ENCODE data around the gene MRPL50. TPM values are rescaled to one million over a fixed set of nuclear protein-coding genes. Genes with fewer than 3 reads are reported as not detected.

Gene MRPL50
- polyA plus RNA-seq, 4 donors, result 7.3 to 25.4 (median 11.6) TPM

GRCh38 chr9:101381833-101382342 lies 16.5 kb downstream of the MRPL50 start:
- no peak overlapping the region for H3K27ac ChIP-seq (ENCODE audit: low read depth in 1 of 3, low read length in 2 of 3)
- 90 to 96% (median 94%) methylated on average over 2 of the region's 2 CpGs for WGBS, 3 donors
- H3K36me3 ChIP-seq (ENCODE audit: control insufficient read depth in 3 of 3, insufficient read depth in 2 of 3, low read depth in 1 of 3, low read length in 3 of 3), result no peaks in the 10 kb centered on the region
- H3K9me3 ChIP-seq (ENCODE audit: control insufficient read depth in 2 of 2, insufficient read depth in 1 of 2, low read depth in 1 of 2, low read length in 1 of 2), result peaks cover 0 to 13% of the 10 kb centered on the region in 2 donors
- no peak for DNase-seq
- FAIRE-seq, result no peak
- H3K27me3 ChIP-seq (ENCODE audit: control insufficient read depth in 3 of 3, insufficient read depth in 3 of 3, low read length in 3 of 3), result no peaks in the 10 kb centered on the region
- H3K4me1 ChIP-seq (ENCODE audit: control insufficient read depth in 3 of 3, insufficient read depth in 2 of 3, low read depth in 1 of 3, low read length in 2 of 3), result no peaks in the 10 kb centered on the region
- H3K4me3 ChIP-seq (ENCODE audit: low read depth in 1 of 3, low read length in 3 of 3), result no peak overlapping the region

DNA sequence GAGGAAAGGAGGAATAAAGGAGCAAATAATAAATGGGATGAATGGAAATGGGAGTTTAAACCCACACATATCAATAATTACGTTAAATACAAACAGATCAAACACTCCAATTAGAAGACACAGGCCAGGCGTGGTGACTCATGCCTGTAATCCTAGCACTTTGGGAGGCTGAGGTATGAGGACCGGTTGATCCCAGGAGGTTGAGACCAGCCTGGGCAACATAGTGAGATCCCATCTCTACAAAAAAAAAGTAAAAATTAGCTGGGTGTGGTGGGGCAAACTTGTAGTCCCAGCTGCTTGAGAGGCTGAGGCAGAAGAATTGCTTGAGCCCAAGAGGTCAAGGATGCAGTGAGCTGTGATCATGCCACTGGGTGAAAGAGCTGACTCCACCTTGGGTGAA lies 17.3 kb downstream of the MRPL50 start:
- Histone ChIP-seq H3K36me3 (ENCODE audit: control insufficient read depth in 3 of 3, insufficient read depth in 2 of 3, low read depth in 1 of 3, low read length in 3 of 3) (no peaks in the 10 kb centered on the region), H3K9me3 (ENCODE audit: control insufficient read depth in 2 of 2, insufficient read depth in 1 of 2, low read depth in 1 of 2, low read length in 1 of 2) (peaks cover 0 to 13% of the 10 kb centered on the region in 2 donors), H3K27ac (ENCODE audit: low read depth in 1 of 3, low read length in 2 of 3) (no peak overlapping the region), H3K4me1 (ENCODE audit: control insufficient read depth in 3 of 3, insufficient read depth in 2 of 3, low read depth in 1 of 3, low read length in 2 of 3) (no peaks in the 10 kb centered on the region), H3K27me3 (ENCODE audit: control insufficient read depth in 3 of 3, insufficient read depth in 3 of 3, low read length in 3 of 3) (no peaks in the 10 kb centered on the region), H3K4me3 (ENCODE audit: low read depth in 1 of 3, low read length in 3 of 3) (no peak overlapping the region)
- WGBS, 3 donors, result 89 to 97% (median 93%) methylated on average over 3 of the region's 3 CpGs
- DNase-seq, result no peak
- no peak for FAIRE-seq

- Histone ChIP-seq H3K9me3 (ENCODE audit: control insufficient read depth in 2 of 2, insufficient read depth in 1 of 2, low read depth in 1 of 2, low read length in 1 of 2) (peaks cover 0 to 7% of the 10 kb centered on the region in 2 donors), H3K27me3 (ENCODE audit: control insufficient read depth in 3 of 3, insufficient read depth in 3 of 3, low read length in 3 of 3) (peaks cover 0 to 5% (median 0%) of the 10 kb centered on the region in 3 donors), H3K36me3 (ENCODE audit: control insufficient read depth in 3 of 3, insufficient read depth in 2 of 3, low read depth in 1 of 3, low read length in 3 of 3) (no peaks in the 10 kb centered on the region), H3K27ac (ENCODE audit: low read depth in 1 of 3, low read length in 2 of 3) (no peak overlapping the region), H3K4me1 (ENCODE audit: control insufficient read depth in 3 of 3, insufficient read depth in 2 of 3, low read depth in 1 of 3, low read length in 2 of 3) (no peaks in the 10 kb centered on the region), H3K4me3 (ENCODE audit: low read depth in 1 of 3, low read length in 3 of 3) (no peak overlapping the region)
- DNase-seq (no peak), FAIRE-seq (no peak)
Measured at GRCh38 chr9:101380295-101380694, 18.1 kb downstream of the MRPL50 start.

GRCh38 chr9:101376111-101376848 lies 22.1 kb downstream of the MRPL50 start:
- Histone ChIP-seq H3K4me1 (ENCODE audit: control insufficient read depth in 3 of 3, insufficient read depth in 2 of 3, low read depth in 1 of 3, low read length in 2 of 3) (no peaks in the 10 kb centered on the region), H3K4me3 (ENCODE audit: low read depth in 1 of 3, low read length in 3 of 3) (no peak overlapping the region), H3K9me3 (ENCODE audit: control insufficient read depth in 2 of 2, insufficient read depth in 1 of 2, low read depth in 1 of 2, low read length in 1 of 2) (no peaks in the 10 kb centered on the region), H3K36me3 (ENCODE audit: control insufficient read depth in 3 of 3, insufficient read depth in 2 of 3, low read depth in 1 of 3, low read length in 3 of 3) (no peaks in the 10 kb centered on the region), H3K27ac (ENCODE audit: low read depth in 1 of 3, low read length in 2 of 3) (no peak overlapping the region), H3K27me3 (ENCODE audit: control insufficient read depth in 3 of 3, insufficient read depth in 3 of 3, low read length in 3 of 3) (peaks cover 0 to 5% (median 0%) of the 10 kb centered on the region in 3 donors)
- WGBS, 3 donors, result 86 to 92% (median 90%) methylated on average over 6 of the region's 6 CpGs
- DNase-seq (no peak), FAIRE-seq (no peak)

GRCh38 chr9:101375546-101375945 lies 22.9 kb downstream of the MRPL50 start:
- no peaks in the 10 kb centered on the region for H3K9me3 ChIP-seq (ENCODE audit: control insufficient read depth in 2 of 2, insufficient read depth in 1 of 2, low read depth in 1 of 2, low read length in 1 of 2)
- H3K27me3 ChIP-seq (ENCODE audit: control insufficient read depth in 3 of 3, insufficient read depth in 3 of 3, low read length in 3 of 3), result peaks cover 0 to 5% (median 0%) of the 10 kb centered on the region in 3 donors
- DNase-seq (no peak), FAIRE-seq (no peak)
- no peak overlapping the region for H3K27ac ChIP-seq (ENCODE audit: low read depth in 1 of 3, low read length in 2 of 3)
- H3K4me3 ChIP-seq (ENCODE audit: low read depth in 1 of 3, low read length in 3 of 3), result no peak overlapping the region
- WGBS, 3 donors, result 91 to 96% (median 95%) methylated on average over 12 of the region's 12 CpGs
- no peaks in the 10 kb centered on the region for H3K36me3 ChIP-seq (ENCODE audit: control insufficient read depth in 3 of 3, insufficient read depth in 2 of 3, low read depth in 1 of 3, low read length in 3 of 3)
- no peaks in the 10 kb centered on the region for H3K4me1 ChIP-seq (ENCODE audit: control insufficient read depth in 3 of 3, insufficient read depth in 2 of 3, low read depth in 1 of 3, low read length in 2 of 3)

DNA sequence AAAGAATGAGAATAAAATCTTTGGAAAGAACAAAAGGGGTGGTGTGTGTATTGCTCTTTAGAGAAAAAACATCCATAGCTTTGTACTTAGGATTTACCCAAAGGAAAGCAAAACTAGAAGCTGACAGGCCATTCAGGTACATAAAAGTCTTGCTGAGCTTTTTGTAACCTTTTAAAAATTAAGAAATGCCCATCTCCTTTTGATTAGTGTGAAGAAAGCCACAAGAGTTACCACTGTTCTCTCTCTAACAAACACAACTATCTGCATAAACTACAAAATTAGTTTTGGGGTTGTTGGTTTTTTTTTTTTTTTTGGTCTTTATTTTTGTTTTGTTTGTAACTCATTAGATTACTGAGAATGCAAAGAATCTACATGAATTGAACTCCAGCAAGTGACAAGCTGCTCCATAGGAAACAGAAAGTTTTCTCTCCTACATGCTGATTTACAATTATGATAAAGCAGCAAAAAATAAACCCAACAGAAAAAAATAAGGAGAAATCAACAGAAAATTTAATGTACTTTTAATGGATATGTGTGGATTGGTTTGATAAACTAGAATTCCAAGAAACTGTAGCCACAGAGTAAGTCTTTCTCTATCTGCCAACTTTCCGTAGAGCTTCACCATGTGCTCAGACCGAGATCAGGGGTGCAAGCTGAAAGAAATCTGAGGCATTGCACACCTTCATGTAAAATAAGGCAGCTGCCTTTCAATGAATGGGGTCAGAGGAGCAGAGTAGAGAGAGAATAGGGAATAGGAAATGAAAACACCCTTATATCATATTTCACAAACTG lies 25.9 kb downstream of the MRPL50 start:
- no peak for DNase-seq
- Histone ChIP-seq H3K4me1 (ENCODE audit: control insufficient read depth in 3 of 3, insufficient read depth in 2 of 3, low read depth in 1 of 3, low read length in 2 of 3) (no peaks in the 10 kb centered on the region), H3K27ac (ENCODE audit: low read depth in 1 of 3, low read length in 2 of 3) (no peak overlapping the region), H3K4me3 (ENCODE audit: low read depth in 1 of 3, low read length in 3 of 3) (no peak overlapping the region), H3K9me3 (ENCODE audit: control insufficient read depth in 2 of 2, insufficient read depth in 1 of 2, low read depth in 1 of 2, low read length in 1 of 2) (no peaks in the 10 kb centered on the region), H3K27me3 (ENCODE audit: control insufficient read depth in 3 of 3, insufficient read depth in 3 of 3, low read length in 3 of 3) (peaks cover 0 to 5% (median 0%) of the 10 kb centered on the region in 3 donors), H3K36me3 (ENCODE audit: control insufficient read depth in 3 of 3, insufficient read depth in 2 of 3, low read depth in 1 of 3, low read length in 3 of 3) (no peaks in the 10 kb centered on the region)
- no peak for FAIRE-seq
- WGBS, 3 donors, result 81 to 84% (median 81%) methylated on average over 2 of the region's 2 CpGs

GRCh38 chr9:101371813-101372212 lies 26.6 kb downstream of the MRPL50 start:
- no peaks in the 10 kb centered on the region for H3K9me3 ChIP-seq (ENCODE audit: control insufficient read depth in 2 of 2, insufficient read depth in 1 of 2, low read depth in 1 of 2, low read length in 1 of 2)
- peaks cover 0 to 2% (median 0%) of the 10 kb centered on the region in 3 donors for H3K4me1 ChIP-seq (ENCODE audit: control insufficient read depth in 3 of 3, insufficient read depth in 2 of 3, low read depth in 1 of 3, low read length in 2 of 3)
- H3K36me3 ChIP-seq (ENCODE audit: control insufficient read depth in 3 of 3, insufficient read depth in 2 of 3, low read depth in 1 of 3, low read length in 3 of 3), result no peaks in the 10 kb centered on the region
- H3K4me3 ChIP-seq (ENCODE audit: low read depth in 1 of 3, low read length in 3 of 3), result no peak overlapping the region
- peaks cover 0 to 5% (median 0%) of the 10 kb centered on the region in 3 donors for H3K27me3 ChIP-seq (ENCODE audit: control insufficient read depth in 3 of 3, insufficient read depth in 3 of 3, low read length in 3 of 3)
- FAIRE-seq (no peak), DNase-seq (no peak)
- 90 to 98% (median 96%) methylated on average over 3 of the region's 3 CpGs for WGBS, 3 donors
- H3K27ac ChIP-seq (ENCODE audit: low read depth in 1 of 3, low read length in 2 of 3), result no peak overlapping the region

DNA sequence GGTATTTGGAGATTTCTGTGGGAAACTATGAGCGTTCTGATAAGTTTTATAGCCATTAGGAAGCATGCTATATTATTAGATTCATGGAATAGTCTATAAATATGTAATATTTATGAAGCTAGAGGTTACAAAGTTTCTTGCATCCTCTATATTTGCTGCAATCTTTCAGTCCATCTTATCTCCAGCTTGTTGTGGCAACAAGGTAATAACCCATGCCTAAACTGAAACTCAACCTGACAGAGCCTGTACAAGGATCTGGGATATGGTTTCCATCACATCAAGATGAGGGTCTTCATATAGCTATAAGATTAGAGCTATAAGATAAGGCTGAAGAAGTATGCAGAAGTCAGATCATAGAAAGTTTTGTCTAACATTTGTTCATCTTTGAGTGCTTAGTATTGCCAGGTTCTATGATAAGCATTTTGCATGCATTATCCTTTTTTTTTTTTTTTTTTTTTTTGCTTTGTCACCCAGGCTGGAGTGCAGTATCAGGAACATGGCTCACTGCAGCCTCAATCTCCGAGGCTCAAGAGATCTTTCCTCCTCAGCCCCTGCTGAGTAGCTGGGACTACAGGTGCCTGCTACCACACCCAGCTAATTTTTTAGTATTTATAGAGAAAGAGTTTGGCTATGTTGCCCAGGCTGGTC lies 28.4 kb downstream of the MRPL50 start:
- FAIRE-seq, result no peak
- no peak for DNase-seq
- peaks cover 0 to 12% (median 0%) of the 10 kb centered on the region in 3 donors for H3K4me1 ChIP-seq (ENCODE audit: control insufficient read depth in 3 of 3, insufficient read depth in 2 of 3, low read depth in 1 of 3, low read length in 2 of 3)
- WGBS, 3 donors, result 51 to 69% (median 67%) methylated on average over 2 of the region's 2 CpGs
- no peak overlapping the region for H3K27ac ChIP-seq (ENCODE audit: low read depth in 1 of 3, low read length in 2 of 3)
- H3K4me3 ChIP-seq (ENCODE audit: low read depth in 1 of 3, low read length in 3 of 3), result no peak overlapping the region
- no peaks in the 10 kb centered on the region for H3K9me3 ChIP-seq (ENCODE audit: control insufficient read depth in 2 of 2, insufficient read depth in 1 of 2, low read depth in 1 of 2, low read length in 1 of 2)
- H3K27me3 ChIP-seq (ENCODE audit: control insufficient read depth in 3 of 3, insufficient read depth in 3 of 3, low read length in 3 of 3), result no peaks in the 10 kb centered on the region
- H3K36me3 ChIP-seq (ENCODE audit: control insufficient read depth in 3 of 3, insufficient read depth in 2 of 3, low read depth in 1 of 3, low read length in 3 of 3), result no peaks in the 10 kb centered on the region

All from small intestine (tissue), 7 donors.